NT2/D1 (cell line): ENCODE results near the gene ABLIM2.
"Not testable (repeated sequence)": the region's sequence is repeated elsewhere in the genome, so short reads cannot be mapped to it uniquely, and the experiment has no call there.

Source experiments
- DNase-seq: peaks from one replicate; pipeline ENCODE4 v3.0.0-alpha.2; 2011; ENCODE audit warnings: low read depth, low spot score
- H3K27me3 ChIP-seq: 2 replicates; pipeline ENCODE4 v1.6.0; 2011; ENCODE audit warnings: mild to moderate bottlenecking; ENCODE audit not compliant: insufficient read length, insufficient read depth
- H3K36me3 ChIP-seq: 2 replicates; pipeline ENCODE4 v1.6.1; 2011; ENCODE audit warnings: mild to moderate bottlenecking, low read length, mixed read lengths; ENCODE audit not compliant: insufficient read depth, insufficient read length
- H3K4me1 ChIP-seq: 2 replicates; pipeline ENCODE4 v1.5.1; 2011; ENCODE audit not compliant: insufficient read depth, insufficient read length
- H3K4me3 ChIP-seq: 2 replicates; pipeline ENCODE4 v1.5.1; 2011; ENCODE audit warnings: low read depth; ENCODE audit not compliant: insufficient read length
- H3K9ac ChIP-seq: 2 replicates; pipeline ENCODE4 v1.6.0; 2011; ENCODE audit warnings: low read depth; ENCODE audit not compliant: insufficient read length
- H3K9me3 ChIP-seq: 2 replicates; pipeline ENCODE4 v1.5.1; 2011; ENCODE audit warnings: mild to moderate bottlenecking, low read length; ENCODE audit not compliant: insufficient read depth
- SUZ12 ChIP-seq: IDR thresholded peaks from 2 replicates; pipeline ENCODE4 v1.6.1; 2011; ENCODE audit not compliant: insufficient read length, insufficient read depth; ENCODE audit errors: extremely low read depth
- YY1 ChIP-seq: IDR thresholded peaks from 2 replicates; pipeline ENCODE4 v1.6.1; 2011; ENCODE audit not compliant: insufficient read length, insufficient read depth
- ZNF274 ChIP-seq: IDR thresholded peaks from 2 replicates; pipeline ENCODE4 v1.6.1; 2011; ENCODE audit warnings: mild to moderate bottlenecking, low read depth, low read length

ABLIM2 gene

GRCh38 chr4:7945709-7946380 lies 212.8 kb downstream of the ABLIM2 start:
- no peak for TF ChIP-seq ZNF274
- no peak for TF ChIP-seq SUZ12
- no peak for TF ChIP-seq YY1
- H3K9ac ChIP-seq: no peak overlapping the region
- H3K4me3 ChIP-seq: no peak overlapping the region
- DNase-seq: no peak
- H3K27me3 ChIP-seq: no peaks in the 10 kb centered on the region
- 0 out of 2 replicates have a peak, but pooled peaks cover under 1% of the 10 kb centered on the region for H3K9me3 ChIP-seq
- no peaks in the 10 kb centered on the region for H3K36me3 ChIP-seq
- H3K4me1 ChIP-seq: peaks cover 12% of the 10 kb centered on the region

- Histone ChIP-seq H3K4me1 (peaks cover 11% of the 10 kb centered on the region), H3K9ac (no peak overlapping the region), H3K27me3 (no peaks in the 10 kb centered on the region), H3K9me3 (no peaks in the 10 kb centered on the region), H3K4me3 (no peak overlapping the region), H3K36me3 (no peaks in the 10 kb centered on the region)
- TF ChIP-seq YY1 (no peak), SUZ12 (no peak), ZNF274 (no peak)
- no peak for DNase-seq
Measured at GRCh38 chr4:7944599-7945220, 213.9 kb downstream of the ABLIM2 start.

- H3K9ac ChIP-seq, H3K4me3 ChIP-seq, H3K9me3 ChIP-seq, H3K4me1 ChIP-seq, DNase-seq, H3K27me3 ChIP-seq, H3K36me3 ChIP-seq: not testable (repeated sequence)
Measured at GRCh38 chr4:7943688-7944087, 214.9 kb downstream of the ABLIM2 start.

GRCh38 chr4:7943211-7943610 lies 215.4 kb downstream of the ABLIM2 start:
- DNase-seq: no peak
- Histone ChIP-seq H3K9me3 (no peaks in the 10 kb centered on the region), H3K36me3 (no peaks in the 10 kb centered on the region), H3K27me3 (peaks cover 8% of the 10 kb centered on the region), H3K4me3 (no peak overlapping the region), H3K9ac (no peak overlapping the region), H3K4me1 (peaks cover 10% of the 10 kb centered on the region)
- no peak for TF ChIP-seq SUZ12
- no peak for TF ChIP-seq ZNF274
- TF ChIP-seq YY1: no peak

GRCh38 chr4:7941965-7942496 lies 216.6 kb downstream of the ABLIM2 start:
- H3K4me3 ChIP-seq: no peak overlapping the region
- no peak for DNase-seq
- no peak for TF ChIP-seq ZNF274
- TF ChIP-seq YY1: no peak
- no peak for TF ChIP-seq SUZ12
- no peaks in the 10 kb centered on the region for H3K36me3 ChIP-seq
- H3K9ac ChIP-seq: no peak overlapping the region
- peaks cover 10% of the 10 kb centered on the region for H3K4me1 ChIP-seq
- peaks cover 8% of the 10 kb centered on the region for H3K27me3 ChIP-seq
- H3K9me3 ChIP-seq: no peaks in the 10 kb centered on the region

- no peak overlapping the region for H3K9ac ChIP-seq
- H3K4me3 ChIP-seq: no peak overlapping the region
- no peak for TF ChIP-seq YY1
- no peak for TF ChIP-seq SUZ12
- TF ChIP-seq ZNF274: no peak
- peaks cover 8% of the 10 kb centered on the region for H3K27me3 ChIP-seq
- DNase-seq: no peak
- no peaks in the 10 kb centered on the region for H3K36me3 ChIP-seq
- no peaks in the 10 kb centered on the region for H3K9me3 ChIP-seq
- H3K4me1 ChIP-seq: peaks cover 10% of the 10 kb centered on the region
Measured at GRCh38 chr4:7941111-7941964, 217.3 kb downstream of the ABLIM2 start.

GRCh38 chr4:7939377-7940108 lies 219.1 kb downstream of the ABLIM2 start, which contains the start of gene AFAP1:
Gene AFAP1 (minus strand): TSS chr4:7939861. CDS start chr4:7872078, 67,783 bp downstream.
- Histone ChIP-seq H3K4me1 (peaks cover 11% of the 10 kb centered on the region), H3K4me3 (peak within 1 kb of the TSS; percentile 87), H3K27me3 (peaks cover 8% of the 10 kb centered on the region), H3K36me3 (peaks cover under 1% of the 10 kb centered on the region), H3K9me3 (no peaks in the 10 kb centered on the region), H3K9ac (peak within 1 kb of the TSS; percentile 89)
- no peak for TF ChIP-seq SUZ12
- peak; percentile 76 for DNase-seq
